ENCODE measurements around the gene GPS2.
"Not testable (repeated sequence)": the region's sequence is repeated elsewhere in the genome, so short reads cannot be mapped to it uniquely, and the experiment has no call there.

GPS2 gene

DNA sequence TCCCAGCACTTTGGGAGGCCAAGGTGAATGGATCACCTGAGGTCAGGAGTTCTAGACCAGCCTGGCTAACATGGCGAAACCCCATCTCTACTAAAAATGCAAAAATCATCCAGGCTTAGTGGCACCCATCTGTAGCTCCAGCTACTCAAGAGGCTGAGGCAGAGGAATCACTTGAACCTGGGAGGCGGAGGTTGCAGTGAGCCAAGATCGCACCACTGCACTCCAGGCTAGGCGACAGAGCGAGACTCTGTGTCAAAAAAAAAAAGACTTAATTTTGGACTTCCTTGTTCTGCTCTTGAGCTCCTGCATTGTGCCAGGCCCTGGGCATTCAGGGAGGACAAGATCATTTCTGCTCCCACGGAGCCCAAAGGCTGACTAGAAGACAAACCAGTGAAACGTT lies 22.4 kb upstream of the GPS2 start:
- not testable (repeated sequence) for DNase-seq

DNA sequence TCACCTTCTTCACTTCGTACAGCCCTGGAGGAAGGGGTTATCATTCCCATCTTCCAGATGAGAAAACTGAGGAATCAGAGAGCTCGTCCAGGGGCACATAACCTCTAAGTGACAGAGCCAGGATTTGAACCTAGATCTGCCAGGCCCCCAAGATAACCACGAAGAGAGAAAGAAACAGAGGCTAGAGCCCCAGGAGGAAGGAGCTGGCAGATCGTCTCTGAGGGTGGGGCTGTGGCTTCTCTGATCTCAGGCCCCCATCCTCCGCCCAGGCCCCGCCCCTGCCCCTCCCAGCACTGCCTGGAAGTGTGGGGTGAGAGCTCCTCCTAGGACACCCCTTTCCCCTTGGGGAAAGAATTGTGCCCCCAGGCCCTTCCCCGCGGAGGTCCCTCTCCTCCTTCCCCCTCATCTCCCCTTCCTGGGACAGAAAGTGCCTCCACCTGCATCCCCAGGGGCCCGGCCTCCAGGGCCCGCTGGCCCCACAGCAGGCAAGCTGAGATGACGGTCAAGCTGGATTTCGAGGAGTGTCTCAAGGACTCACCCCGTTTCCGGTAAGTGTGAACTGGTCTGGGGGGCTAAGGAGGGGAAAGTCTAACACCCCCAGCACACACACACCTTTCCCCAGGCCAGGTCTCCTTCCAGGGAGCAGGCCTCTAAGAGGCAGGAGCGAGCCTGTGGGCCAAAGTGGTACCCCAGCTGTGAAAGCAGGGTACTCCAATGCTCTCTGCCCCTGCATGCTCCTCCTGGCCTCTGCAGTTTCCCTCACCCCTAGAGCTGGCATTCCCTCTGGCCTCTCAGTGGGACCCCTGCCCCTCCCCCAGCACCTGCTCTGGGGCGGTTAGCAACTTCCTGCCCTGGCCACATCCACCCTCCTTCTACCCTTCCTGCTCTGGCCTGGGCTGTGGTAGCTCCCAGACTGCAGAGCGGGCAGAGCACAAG lies 21.3 kb upstream of the GPS2 start, which contains the start of gene ACAP1:
Gene ACAP1, plus strand, starts transcription at position 290 of the 936 bp plus-strand sequence. Its CDS starts 206 bp downstream, at position 496.
- no peak for DNase-seq

DNA sequence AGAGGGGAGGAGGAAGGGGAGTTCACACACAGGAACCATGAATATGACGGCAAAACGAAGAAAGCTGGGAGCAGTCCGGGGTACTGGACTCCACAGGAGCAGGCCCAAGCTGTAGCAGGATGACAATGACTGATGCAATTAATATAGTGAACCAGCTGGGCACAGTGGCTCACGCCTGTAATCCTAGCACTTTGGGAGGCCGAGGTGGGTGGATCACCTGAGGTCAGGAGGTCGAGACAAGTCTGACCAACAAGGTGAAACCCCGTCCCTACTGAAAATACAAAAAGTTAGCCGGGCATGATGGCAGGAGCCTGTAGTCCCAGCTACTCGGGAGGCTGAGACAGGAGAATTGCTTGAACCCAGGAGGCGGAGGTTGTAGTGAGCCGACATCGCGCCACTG lies 20.6 kb upstream of the GPS2 start:
- DNase-seq, result not testable (repeated sequence)

DNA sequence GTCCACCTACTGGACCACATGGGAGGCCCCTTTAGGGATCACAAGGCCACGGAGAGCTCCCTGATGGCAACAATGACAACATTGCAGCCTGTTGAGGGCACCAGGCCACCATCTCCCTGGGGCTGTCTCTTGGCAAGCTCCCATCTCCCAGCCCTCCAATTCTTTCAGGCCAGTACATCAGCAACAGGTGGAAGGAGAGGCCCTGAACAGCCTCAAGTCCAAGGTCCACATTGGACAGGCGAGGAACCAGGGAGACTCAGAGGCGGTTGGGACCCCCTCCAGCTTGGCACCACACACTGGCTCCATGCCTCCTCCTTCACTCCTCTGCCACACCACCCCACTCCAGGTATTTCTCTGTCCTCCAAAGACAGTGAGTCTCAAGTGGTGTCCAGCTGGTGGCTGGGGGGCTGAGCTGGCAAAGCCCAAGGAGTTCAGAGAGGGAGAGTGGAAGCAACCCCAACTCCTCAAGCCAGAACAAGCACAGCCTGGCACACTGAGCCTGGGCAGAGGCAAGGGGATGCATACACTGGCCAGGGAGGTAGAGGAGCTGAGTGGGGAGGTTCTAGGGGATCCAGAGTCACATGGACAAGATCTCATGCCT lies 19.9 kb upstream of the GPS2 start:
- DNase-seq, result no peak

- not testable (repeated sequence) for DNase-seq
Observed at GRCh38 chr17:7332600-7333069, 17.5 kb upstream of the GPS2 start.

DNA sequence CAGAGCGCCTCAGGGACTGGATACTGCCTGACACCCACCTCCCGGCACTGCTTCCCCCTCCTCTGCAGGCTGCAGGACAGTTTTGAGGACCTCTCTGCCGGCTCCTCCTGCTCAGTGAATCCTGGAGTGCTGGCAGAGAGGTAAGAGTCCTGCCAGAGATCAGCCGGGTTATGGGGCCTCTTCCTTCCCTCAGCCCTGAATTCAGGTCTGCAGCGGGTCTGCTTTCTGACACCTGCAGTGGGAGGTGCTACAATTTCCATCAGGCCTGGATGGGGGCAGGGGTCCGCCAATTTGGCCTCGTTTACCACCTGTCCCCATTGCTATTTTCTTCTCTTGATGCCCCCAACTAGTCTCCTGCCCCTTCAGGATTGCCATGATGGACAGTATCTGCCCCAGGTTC lies 17.0 kb upstream of the GPS2 start:
- DNase-seq, result no peak

- no peak for DNase-seq
Observed at GRCh38 chr17:7330638-7331015, 15.5 kb upstream of the GPS2 start.

DNA sequence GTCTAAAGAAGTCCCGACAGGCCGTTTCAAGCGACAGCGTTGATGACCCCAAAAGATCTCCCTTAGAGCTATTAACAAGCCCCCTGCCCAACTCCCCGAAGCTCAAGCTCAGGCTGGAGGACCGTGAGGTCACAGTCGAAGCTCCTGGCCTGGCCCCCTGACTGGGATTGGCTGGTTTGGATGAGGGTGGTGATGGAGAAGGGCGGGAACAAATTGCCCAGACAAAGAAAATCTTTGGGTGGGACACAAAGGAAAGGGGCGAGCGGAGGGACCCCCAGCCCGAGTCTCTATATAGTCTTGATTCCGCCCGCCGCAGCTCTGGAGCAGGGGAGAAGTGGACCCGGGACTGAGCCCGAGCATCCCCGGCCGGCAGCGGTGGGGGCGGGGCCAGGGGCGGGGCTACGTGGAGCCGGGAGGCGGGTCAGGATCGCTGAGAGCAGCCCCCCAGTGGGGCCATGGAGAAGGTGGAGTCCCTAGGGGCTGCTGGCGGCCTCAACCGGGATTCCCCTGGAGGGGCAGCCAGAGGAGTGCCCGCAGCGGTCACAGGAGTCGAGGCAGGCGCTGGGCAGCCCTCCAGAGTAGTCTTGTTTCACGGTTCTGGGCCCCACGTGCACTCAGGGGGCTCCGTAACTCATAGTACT lies 15.0 kb upstream of the GPS2 start:
- DNase-seq, result peak; percentile 81

DNA sequence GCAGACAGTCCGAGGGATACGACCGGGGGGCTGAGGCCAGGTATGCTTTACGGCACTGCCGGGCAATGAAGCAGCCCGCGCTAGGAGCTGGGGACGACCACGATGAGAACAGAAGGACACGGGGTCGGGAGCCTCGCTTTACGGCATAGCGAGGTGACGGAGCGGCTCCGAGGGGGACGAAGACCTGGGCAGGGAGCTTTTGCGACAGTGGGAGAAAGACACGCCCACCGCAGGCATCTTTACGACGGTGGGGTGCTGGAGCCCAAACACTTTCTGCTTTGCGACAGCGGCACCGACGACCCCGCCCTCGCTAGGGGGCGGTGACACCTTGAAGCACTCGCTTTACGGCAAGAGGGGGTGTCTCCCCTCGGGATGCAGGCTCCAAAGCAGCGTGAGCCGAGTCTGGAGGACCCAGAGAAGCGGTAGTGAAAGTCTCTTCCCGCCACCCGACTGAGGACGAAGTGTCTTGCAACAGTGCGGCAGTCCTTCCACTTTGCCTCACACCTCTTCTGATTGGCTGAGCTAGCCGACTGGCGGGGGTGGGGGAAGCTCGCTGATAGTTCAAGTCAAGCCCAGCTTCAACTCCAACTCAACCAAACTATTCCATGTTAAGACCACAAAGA lies 14.3 kb upstream of the GPS2 start:
- DNase-seq, result peak; percentile 100

- no peak for DNase-seq
Observed at GRCh38 chr17:7328840-7329373, 13.7 kb upstream of the GPS2 start, which contains the start of gene NEURL4. TSS of gene NEURL4 (minus strand) at chr17:7329335. CDS start at chr17:7329312, 23 bp downstream.

DNA sequence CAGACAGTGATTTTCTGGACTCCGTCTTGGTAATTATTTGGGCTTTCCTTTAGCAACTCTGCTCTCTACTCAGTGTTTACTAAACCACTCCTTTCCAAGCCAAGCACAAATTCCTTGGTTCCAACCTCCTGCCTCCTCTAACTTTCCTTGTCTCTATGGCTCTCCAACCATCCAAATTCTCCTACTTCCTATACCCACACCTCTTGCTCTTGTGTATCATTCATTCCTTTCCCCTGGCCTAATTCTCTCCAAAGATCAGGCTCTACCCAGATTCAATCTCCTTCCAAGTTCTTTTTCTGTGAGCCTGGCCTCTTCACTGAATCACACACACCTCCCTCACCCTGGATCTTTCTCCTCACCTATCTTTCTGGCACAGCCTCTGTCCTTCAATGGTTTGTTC lies 12.8 kb upstream of the GPS2 start:
- no peak for DNase-seq

- no peak for DNase-seq
Observed at GRCh38 chr17:7327501-7327900, 12.3 kb upstream of the GPS2 start.

DNA sequence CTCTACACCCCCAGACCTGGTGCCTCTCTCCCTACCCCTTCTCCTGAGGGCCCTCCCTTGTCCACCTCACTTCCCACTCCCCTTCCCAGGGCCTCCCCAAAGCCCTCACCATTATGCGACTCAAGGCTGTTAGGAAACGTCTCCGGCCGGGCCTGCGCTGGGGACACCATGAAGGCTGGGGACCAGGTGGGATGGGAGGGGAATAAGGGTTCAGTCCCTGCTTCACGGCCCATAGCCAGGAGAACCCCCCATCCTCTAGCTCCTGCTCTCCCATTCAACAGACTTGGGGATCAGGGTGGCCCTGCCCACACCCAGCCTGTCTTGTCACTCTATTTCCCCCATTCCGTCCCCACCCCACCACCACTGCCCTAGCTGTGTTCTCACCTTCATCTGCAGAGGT lies 11.9 kb upstream of the GPS2 start:
- no peak for DNase-seq

DNA sequence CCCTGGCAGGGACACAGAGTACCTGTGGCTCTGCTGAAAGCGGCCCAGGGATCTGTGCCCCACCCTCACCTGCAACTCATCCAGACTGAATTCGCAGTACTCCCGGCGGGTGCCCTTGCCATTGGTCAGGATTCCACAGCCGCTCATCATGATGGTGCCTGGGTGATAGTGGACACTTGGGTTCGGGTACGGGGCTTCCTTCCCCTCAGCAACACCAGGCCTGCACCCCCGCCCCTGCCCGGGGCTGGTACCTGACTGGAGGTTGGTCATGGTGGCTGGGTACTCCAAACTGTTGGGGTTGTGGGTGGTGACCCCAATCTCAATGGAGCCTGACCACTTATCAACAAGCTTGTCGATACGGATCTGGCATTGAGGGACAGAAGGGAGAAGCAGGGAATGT lies 11.0 kb upstream of the GPS2 start:
- DNase-seq, result no peak

- DNase-seq, result no peak
Observed at GRCh38 chr17:7325031-7325528, 9.9 kb upstream of the GPS2 start.

- DNase-seq, result no peak
Observed at GRCh38 chr17:7324438-7324779, 9.2 kb upstream of the GPS2 start.

- no peak for DNase-seq
Observed at GRCh38 chr17:7323731-7324437, 8.7 kb upstream of the GPS2 start.

- DNase-seq, result no peak
Observed at GRCh38 chr17:7322520-7323194, 7.5 kb upstream of the GPS2 start.

DNA sequence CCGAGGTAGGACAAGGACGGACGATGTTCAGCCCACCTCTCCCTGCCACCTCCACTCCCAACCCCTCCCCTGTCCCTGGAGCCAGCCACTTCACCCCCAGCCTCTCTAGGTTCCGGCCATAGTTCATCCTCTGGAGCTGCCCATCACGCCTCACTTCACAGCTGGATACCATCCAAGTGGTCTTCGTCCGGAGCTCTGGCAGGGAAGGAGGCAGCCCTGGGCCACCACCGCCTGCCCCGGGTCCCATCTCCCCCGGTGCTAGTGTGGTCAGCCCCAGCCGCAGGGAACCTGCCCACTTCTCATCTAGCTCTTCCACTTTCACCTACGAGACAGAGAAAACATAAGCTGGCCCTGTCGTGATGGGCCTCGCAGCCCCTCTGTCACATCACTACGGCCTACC lies 6.3 kb upstream of the GPS2 start:
- DNase-seq, result no peak

DNA sequence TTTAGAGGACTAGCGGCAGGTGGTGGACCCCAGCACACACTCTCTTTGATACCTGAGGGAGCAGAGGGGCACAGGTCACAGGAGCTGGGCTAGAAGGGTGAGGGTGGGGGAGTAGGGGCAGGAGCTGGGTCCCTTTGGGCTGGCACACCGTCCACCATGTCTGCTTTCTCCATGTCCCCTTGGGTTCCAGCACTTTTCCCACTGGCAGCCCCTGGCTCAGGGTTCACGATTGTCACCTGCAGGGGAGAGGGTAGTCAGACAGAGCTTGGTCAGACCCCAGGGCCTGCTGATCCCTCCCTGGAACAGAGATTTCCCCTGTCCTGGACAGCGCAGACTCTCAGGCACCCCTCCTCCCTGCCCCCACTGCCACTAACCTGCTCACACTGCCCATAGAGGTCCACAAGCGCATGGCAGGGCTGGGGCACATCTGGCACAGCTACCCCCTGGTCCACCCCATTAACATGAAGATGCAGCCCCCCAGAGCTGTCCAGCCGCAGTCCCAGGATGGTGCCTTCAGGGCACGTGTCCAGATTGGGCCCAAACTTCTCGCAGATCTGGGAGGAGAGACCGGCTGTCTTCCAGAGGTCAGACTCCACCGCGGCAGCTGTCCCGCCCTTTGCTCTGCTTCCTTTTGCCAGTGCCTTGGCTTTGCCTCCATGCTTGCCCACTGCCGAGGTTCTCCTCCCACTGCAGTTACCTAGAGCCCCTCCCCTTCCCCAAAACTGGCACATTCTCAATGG lies 3.1 kb upstream of the GPS2 start:
- DNase-seq, result no peak
